K562 (cell line): Measurements from ENCODE around the gene FAM47B.

Experiments used
- ADNP ChIP-seq: fragments of 200-800 bp; sonication (Bioruptor generic); IDR thresholded peaks from 2 replicates; pipeline ENCODE4 v1.6.1; 2016; ENCODE audit warnings: missing genetic modification characterization, missing compliant biosample characterization
- BCOR ChIP-seq: fragments of 450-650 bp; IDR thresholded peaks from 2 replicates; pipeline ENCODE4 v1.6.1; 2016
- SMARCA5 ChIP-seq: fragments of 450-650 bp; IDR thresholded peaks from 2 replicates; pipeline ENCODE4 v1.6.1; 2016
- TFE3 ChIP-seq: fragments of 450-650 bp; formaldehyde crosslinking; IDR thresholded peaks from 2 replicates; pipeline ENCODE4 v1.4.0; 2020; ENCODE audit warnings: mild to moderate bottlenecking, mixed read lengths
- XRCC4 ChIP-seq: IDR thresholded peaks from one replicate; pipeline ENCODE4 v1.6.1; 2011; ENCODE audit not compliant: insufficient read depth, insufficient read length; ENCODE audit errors: extremely low read depth
- TF ChIP-seq, protein P1 (sequence below): sonication (generic); formaldehyde crosslinking; IDR thresholded peaks from 2 replicates; pipeline ENCODE4 v1.8.1; 2023; ENCODE audit warnings: mild to moderate bottlenecking, missing genetic modification reagents

- no peak for TF ChIP-seq XRCC4
- no peak for TF ChIP-seq SMARCA5
- no peak for TF ChIP-seq ADNP
- TF ChIP-seq, protein P1, sequence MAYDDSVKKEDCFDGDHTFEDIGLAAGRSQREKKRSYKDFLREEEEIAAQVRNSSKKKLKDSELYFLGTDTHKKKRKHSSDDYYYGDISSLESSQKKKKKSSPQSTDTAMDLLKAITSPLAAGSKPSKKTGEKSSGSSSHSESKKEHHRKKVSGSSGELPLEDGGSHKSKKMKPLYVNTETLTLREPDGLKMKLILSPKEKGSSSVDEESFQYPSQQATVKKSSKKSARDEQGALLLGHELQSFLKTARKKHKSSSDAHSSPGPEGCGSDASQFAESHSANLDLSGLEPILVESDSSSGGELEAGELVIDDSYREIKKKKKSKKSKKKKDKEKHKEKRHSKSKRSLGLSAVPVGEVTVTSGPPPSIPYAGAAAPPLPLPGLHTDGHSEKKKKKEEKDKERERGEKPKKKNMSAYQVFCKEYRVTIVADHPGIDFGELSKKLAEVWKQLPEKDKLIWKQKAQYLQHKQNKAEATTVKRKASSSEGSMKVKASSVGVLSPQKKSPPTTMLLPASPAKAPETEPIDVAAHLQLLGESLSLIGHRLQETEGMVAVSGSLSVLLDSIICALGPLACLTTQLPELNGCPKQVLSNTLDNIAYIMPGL (CRISPR knock-in tag): no peak
- TF ChIP-seq BCOR: no peak
- TF ChIP-seq TFE3: no peak
Measured at GRCh38 chrX:34972206-34972605, 29.6 kb downstream of the FAM47B start.
